GM23338 (cell line): ENCODE data around the gene LARGE1.

Experiments used
- CTCF ChIP-seq, 2 experiments: fragments of 200-600 bp in 1 of 2; sonication (generic) in 1 of 2; conservative IDR thresholded peaks; 2 replicates each; pipeline versions ENCODE4 v1.5.1 to v1.6.1; 2016 to 2017; ENCODE audit warnings: antibody characterized with exemption in 2 of 2, low read depth in 2 of 2, mild to moderate bottlenecking in 2 of 2, moderate library complexity in 1 of 2
- EZH2 ChIP-seq: fragments of 200-600 bp; sonication (generic); IDR thresholded peaks from one replicate; pipeline ENCODE4 v1.8.0; 2017; ENCODE audit warnings: antibody characterized with exemption, mild to moderate bottlenecking, low read depth; ENCODE audit not compliant: unreplicated experiment
- EZH2phosphoT487 ChIP-seq: fragments of 200-600 bp; sonication (generic); IDR thresholded peaks from one replicate; pipeline ENCODE4 v1.8.1; 2018; ENCODE audit warnings: antibody characterized with exemption; ENCODE audit not compliant: unreplicated experiment
- JUNB ChIP-seq: IDR thresholded peaks from one replicate; pipeline ENCODE4 v1.6.1; 2016; ENCODE audit warnings: antibody characterized with exemption; ENCODE audit not compliant: unreplicated experiment
- NANOG ChIP-seq: IDR thresholded peaks from 2 replicates; pipeline ENCODE4 v1.6.1; 2016; ENCODE audit warnings: antibody characterized with exemption, borderline replicate concordance
- POLR2AphosphoS5 ChIP-seq: IDR thresholded peaks from 2 replicates; pipeline ENCODE4 v1.6.1; 2016; ENCODE audit warnings: antibody characterized with exemption, low read depth
- REST ChIP-seq: IDR thresholded peaks from one replicate; pipeline ENCODE4 v1.6.1; 2018; ENCODE audit warnings: antibody characterized with exemption; ENCODE audit not compliant: unreplicated experiment
- STAT1 ChIP-seq: IDR thresholded peaks from one replicate; pipeline ENCODE4 v1.6.1; 2016; ENCODE audit warnings: antibody characterized with exemption; ENCODE audit not compliant: unreplicated experiment
- ZNF331 ChIP-seq: fragments of 250-450 bp; sonication (Bioruptor Pico); IDR thresholded peaks from 2 replicates; pipeline ENCODE4 v1.5.0; 2020; ENCODE audit warnings: low read depth, mild to moderate bottlenecking, moderate library complexity
- ZNF462 ChIP-seq: fragments of 250-450 bp; sonication (Bioruptor Pico); IDR thresholded peaks from 2 replicates; pipeline ENCODE4 v1.5.0; 2020; ENCODE audit warnings: mild to moderate bottlenecking, moderate library complexity

GRCh38 chr22:33472462-33473344, 447.6 kb downstream of the LARGE1 start:
- TF ChIP-seq CTCF (conservative IDR thresholded peaks at IDR 0.05; ENCODE audit: low read depth in 2 of 2) (no peak), POLR2AphosphoS5 (no peak), REST (no peak), EZH2phosphoT487 (no peak), JUNB (no peak), EZH2 (no peak), STAT1 (no peak), NANOG (no peak), ZNF462 (CRISPR knock-in tag) (no peak), ZNF331 (CRISPR knock-in tag) (no peak)
